Smooth muscle cell (in vitro differentiated cells): ENCODE data around the gene HEATR9. TPM values are rescaled to one million over a fixed set of nuclear protein-coding genes. Genes with fewer than 3 reads are reported as not detected.

Source experiments
- DNase-seq: peaks from one replicate; lab custom pipeline; 2025; ENCODE audit not compliant: unreplicated experiment; lab: John Stamatoyannopoulos, UW
- H2AFZ ChIP-seq: fragments of 200-600 bp; sonication (generic); 2 replicates; pipeline ENCODE4 v1.6.0; 2016; ENCODE audit warnings: antibody characterized with exemption, low read depth, mild to moderate bottlenecking
- H3F3A ChIP-seq: fragments of 200-600 bp; sonication (generic); 2 replicates; pipeline ENCODE4 v1.6.0; 2017; ENCODE audit warnings: antibody characterized with exemption, low read depth
- H3K27ac ChIP-seq: fragments of 200-600 bp; sonication (generic); 2 replicates; pipeline ENCODE4 v1.5.1; 2016; ENCODE audit warnings: low read depth, mild to moderate bottlenecking
- H3K27me3 ChIP-seq: fragments of 200-600 bp; sonication (generic); 2 replicates; pipeline ENCODE4 v1.6.1; 2016; ENCODE audit warnings: low read depth, mild to moderate bottlenecking
- H3K36me3 ChIP-seq: fragments of 200-600 bp; sonication (generic); 2 replicates; pipeline ENCODE4 v1.5.1; 2016; ENCODE audit warnings: low read depth
- H3K4me1 ChIP-seq: fragments of 200-600 bp; sonication (generic); 2 replicates; pipeline ENCODE4 v1.5.1; 2016; ENCODE audit warnings: low read depth
- H3K4me2 ChIP-seq: fragments of 200-600 bp; sonication (generic); 2 replicates; pipeline ENCODE4 v1.6.0; 2016; ENCODE audit warnings: mild to moderate bottlenecking
- H3K4me3 ChIP-seq: fragments of 200-600 bp; sonication (generic); 2 replicates; pipeline ENCODE4 v1.5.1; 2016; ENCODE audit warnings: mild to moderate bottlenecking
- H3K79me2 ChIP-seq: fragments of 200-600 bp; sonication (generic); 2 replicates; pipeline ENCODE4 v1.6.0; 2016; ENCODE audit warnings: low read depth, mild to moderate bottlenecking
- H3K9ac ChIP-seq: fragments of 200-600 bp; sonication (generic); 2 replicates; pipeline ENCODE4 v1.6.0; 2016; ENCODE audit warnings: low read depth
- H3K9me3 ChIP-seq: fragments of 200-600 bp; sonication (generic); replicated peaks from 2 replicates; pipeline ENCODE4 v1.5.1; 2016; ENCODE audit warnings: low read depth
- H4K20me1 ChIP-seq: fragments of 200-600 bp; sonication (generic); 2 replicates; pipeline ENCODE4 v1.6.0; 2016; ENCODE audit warnings: low read depth
- WGBS: methylation state at CpG from one replicate; pipeline ENCODE4 v1.1.7; 2016; ENCODE audit warnings: low lambda C conversion rate; 5-methylcytosine and 5-hydroxymethylcytosine counted together
- polyA plus RNA-seq: library from polyadenylated mRNA; unstranded; fragments of >200 nt; fragmentation: Nextera tagmentation; extraction: Ambion mirVana; gene quantifications from 2 replicates; pipeline ENCODE4 v1.2.1, GENCODE V29; 2016
- total RNA-seq: library from RNA; depleted of rRNA; stranded (reverse); fragments of >200 nt; gene quantifications from 2 replicates; pipeline ENCODE4 v1.2.3, GENCODE V29; 2014
- TF ChIP-seq, protein P1 (sequence below): fragments of 200-600 bp; sonication (generic); IDR thresholded peaks from 2 replicates; pipeline ENCODE4 v1.5.1; 2017; ENCODE audit warnings: borderline replicate concordance, mild to moderate bottlenecking, antibody characterized with exemption; ENCODE audit not compliant: insufficient read depth, poor library complexity, severe bottlenecking

Gene HEATR9
- total and polyA plus RNA-seq, 2 experiments from 2014 or later, result not detected

DNA sequence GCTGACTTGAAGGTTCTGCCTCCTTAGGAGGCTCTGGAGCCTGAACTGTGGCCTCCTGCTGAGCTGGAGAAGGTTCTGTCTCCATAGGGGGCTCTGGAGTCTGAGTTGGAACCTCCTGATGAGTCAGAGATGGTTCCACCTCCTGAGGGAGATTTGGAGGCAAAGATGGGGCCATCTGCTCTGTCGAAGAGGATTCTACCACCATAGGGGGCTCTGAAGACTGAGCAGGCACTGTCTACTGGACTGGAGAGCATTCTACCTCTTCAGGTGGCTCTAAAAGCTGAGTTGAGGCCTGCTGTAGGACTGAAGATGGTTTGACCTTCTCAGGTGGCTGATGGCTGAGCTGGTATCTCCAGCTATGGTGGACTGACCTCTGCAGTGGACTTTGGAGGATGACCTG is 45.7 kb upstream of the HEATR9 start:
- DNase-seq, result no peak
- H2AFZ ChIP-seq, result no peak overlapping the region
- no peak overlapping the region for H3K9ac ChIP-seq
- H3K9me3 ChIP-seq, result no peaks in the 10 kb centered on the region
- no peaks in the 10 kb centered on the region for H3K79me2 ChIP-seq
- no peaks in the 10 kb centered on the region for H4K20me1 ChIP-seq
- H3F3A ChIP-seq, result no peaks in the 10 kb centered on the region
- no peaks in the 10 kb centered on the region for H3K4me1 ChIP-seq
- H3K4me3 ChIP-seq, result no peak overlapping the region
- WGBS, result 94% methylated on average over 1 of the region's 1 CpG
- TF ChIP-seq, protein P1, sequence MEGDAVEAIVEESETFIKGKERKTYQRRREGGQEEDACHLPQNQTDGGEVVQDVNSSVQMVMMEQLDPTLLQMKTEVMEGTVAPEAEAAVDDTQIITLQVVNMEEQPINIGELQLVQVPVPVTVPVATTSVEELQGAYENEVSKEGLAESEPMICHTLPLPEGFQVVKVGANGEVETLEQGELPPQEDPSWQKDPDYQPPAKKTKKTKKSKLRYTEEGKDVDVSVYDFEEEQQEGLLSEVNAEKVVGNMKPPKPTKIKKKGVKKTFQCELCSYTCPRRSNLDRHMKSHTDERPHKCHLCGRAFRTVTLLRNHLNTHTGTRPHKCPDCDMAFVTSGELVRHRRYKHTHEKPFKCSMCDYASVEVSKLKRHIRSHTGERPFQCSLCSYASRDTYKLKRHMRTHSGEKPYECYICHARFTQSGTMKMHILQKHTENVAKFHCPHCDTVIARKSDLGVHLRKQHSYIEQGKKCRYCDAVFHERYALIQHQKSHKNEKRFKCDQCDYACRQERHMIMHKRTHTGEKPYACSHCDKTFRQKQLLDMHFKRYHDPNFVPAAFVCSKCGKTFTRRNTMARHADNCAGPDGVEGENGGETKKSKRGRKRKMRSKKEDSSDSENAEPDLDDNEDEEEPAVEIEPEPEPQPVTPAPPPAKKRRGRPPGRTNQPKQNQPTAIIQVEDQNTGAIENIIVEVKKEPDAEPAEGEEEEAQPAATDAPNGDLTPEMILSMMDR, result no peak
- H3K27me3 ChIP-seq, result no peaks in the 10 kb centered on the region
- H3K36me3 ChIP-seq, result no peaks in the 10 kb centered on the region
- no peak overlapping the region for H3K4me2 ChIP-seq
- no peak overlapping the region for H3K27ac ChIP-seq

DNA sequence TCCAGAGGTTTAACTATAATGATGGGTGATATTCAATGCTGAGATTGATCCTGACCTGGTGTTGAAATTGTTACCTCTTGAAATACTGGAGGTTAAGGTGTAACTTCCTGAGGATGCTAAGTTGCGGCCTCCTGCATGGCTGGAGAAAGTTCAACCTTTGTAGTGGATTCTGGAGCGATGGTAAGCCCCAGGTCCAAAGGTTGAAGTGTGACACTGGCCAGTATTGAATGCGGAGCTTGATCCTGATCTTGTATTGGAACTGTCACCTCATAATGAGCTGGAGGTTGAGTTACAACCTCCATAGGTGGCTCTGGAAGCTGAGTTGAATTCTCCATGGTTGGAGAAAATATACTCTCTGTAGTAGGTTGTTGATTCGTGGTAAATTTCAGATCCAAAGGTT is 44.9 kb upstream of the HEATR9 start:
- no peaks in the 10 kb centered on the region for H4K20me1 ChIP-seq
- no peaks in the 10 kb centered on the region for H3K27me3 ChIP-seq
- no peak overlapping the region for H3K9ac ChIP-seq
- H3K4me1 ChIP-seq, result no peaks in the 10 kb centered on the region
- no peaks in the 10 kb centered on the region for H3K36me3 ChIP-seq
- H3K4me2 ChIP-seq, result no peak overlapping the region
- TF ChIP-seq, protein P1, result no peak
- no peaks in the 10 kb centered on the region for H3K79me2 ChIP-seq
- no peaks in the 10 kb centered on the region for H3K9me3 ChIP-seq
- WGBS, result 84% methylated on average over 4 of the region's 4 CpGs
- H3K27ac ChIP-seq, result no peak overlapping the region
- no peak for DNase-seq
- no peak overlapping the region for H2AFZ ChIP-seq
- H3F3A ChIP-seq, result no peaks in the 10 kb centered on the region
- no peak overlapping the region for H3K4me3 ChIP-seq

DNA sequence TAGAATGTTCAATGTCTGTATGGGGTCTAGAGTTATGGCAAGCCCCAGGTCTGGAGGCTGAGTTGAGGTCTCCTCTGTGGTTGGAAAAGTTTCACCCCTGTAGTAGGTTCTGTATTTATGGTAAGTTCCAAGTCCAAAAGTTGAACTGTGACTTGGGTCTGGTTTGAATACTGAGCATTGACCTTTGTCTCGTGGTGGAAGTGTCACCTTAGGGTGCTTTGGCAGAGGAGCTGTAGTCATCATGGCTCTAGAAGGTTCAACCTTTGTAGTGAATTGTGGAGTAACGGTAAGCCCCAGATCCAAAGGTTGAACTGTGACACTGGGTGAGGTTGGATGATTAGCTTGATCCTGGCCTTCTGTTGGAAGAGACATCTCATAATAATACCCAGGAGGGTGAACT is 44.3 kb upstream of the HEATR9 start:
- H3K79me2 ChIP-seq, result no peaks in the 10 kb centered on the region
- H3K4me2 ChIP-seq, result no peak overlapping the region
- no peaks in the 10 kb centered on the region for H3K4me1 ChIP-seq
- H3K4me3 ChIP-seq, result no peak overlapping the region
- no peaks in the 10 kb centered on the region for H3F3A ChIP-seq
- H3K9ac ChIP-seq, result no peak overlapping the region
- no peaks in the 10 kb centered on the region for H3K9me3 ChIP-seq
- H3K36me3 ChIP-seq, result no peaks in the 10 kb centered on the region
- H3K27ac ChIP-seq, result no peak overlapping the region
- H2AFZ ChIP-seq, result no peak overlapping the region
- H3K27me3 ChIP-seq, result no peaks in the 10 kb centered on the region
- WGBS, result 75% methylated on average over 2 of the region's 2 CpGs
- TF ChIP-seq, protein P1, result no peak
- no peak for DNase-seq
- H4K20me1 ChIP-seq, result no peaks in the 10 kb centered on the region

DNA sequence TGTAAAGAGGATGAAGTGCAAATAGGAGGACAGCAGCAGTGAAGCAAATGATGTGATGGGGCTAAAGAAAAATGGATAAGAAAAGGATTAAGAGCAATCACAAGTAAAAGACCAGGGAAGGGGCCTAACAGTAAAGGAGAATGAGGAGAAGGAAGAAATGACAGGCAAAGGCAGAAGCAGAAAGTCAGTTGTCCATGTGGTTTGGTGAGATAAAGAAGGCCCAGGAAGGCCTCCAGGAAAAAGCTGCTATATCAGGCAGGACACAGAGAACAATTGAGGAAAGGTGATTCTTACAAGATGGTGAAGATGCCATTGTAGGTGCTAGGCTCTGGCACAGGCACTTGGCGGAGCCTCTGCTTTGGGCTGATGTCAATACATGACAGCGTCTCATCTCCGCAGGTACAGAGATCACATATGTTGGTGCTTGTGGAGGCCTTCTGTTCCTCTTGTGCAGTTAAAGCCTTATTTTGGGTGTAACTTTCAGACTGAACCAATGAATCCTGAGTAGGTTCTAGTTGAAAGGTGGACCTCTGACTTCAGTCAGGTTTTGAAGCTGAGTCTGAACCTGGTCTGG is 43.7 kb upstream of the HEATR9 start:
- H3K4me2 ChIP-seq, result no peak overlapping the region
- H3K9ac ChIP-seq, result no peak overlapping the region
- WGBS, result 92% methylated on average over 3 of the region's 3 CpGs
- no peaks in the 10 kb centered on the region for H4K20me1 ChIP-seq
- no peak overlapping the region for H2AFZ ChIP-seq
- no peaks in the 10 kb centered on the region for H3K9me3 ChIP-seq
- DNase-seq, result no peak
- no peak overlapping the region for H3K4me3 ChIP-seq
- no peaks in the 10 kb centered on the region for H3K4me1 ChIP-seq
- H3K36me3 ChIP-seq, result no peaks in the 10 kb centered on the region
- TF ChIP-seq, protein P1, result no peak
- no peaks in the 10 kb centered on the region for H3F3A ChIP-seq
- H3K27me3 ChIP-seq, result no peaks in the 10 kb centered on the region
- no peaks in the 10 kb centered on the region for H3K79me2 ChIP-seq
- H3K27ac ChIP-seq, result no peak overlapping the region
